ENCODE results near the gene CARHSP1. TPM values are rescaled to one million over a fixed set of nuclear protein-coding genes. Genes with fewer than 3 reads are reported as not detected.
"Not testable (repeated sequence)": the region's sequence is repeated elsewhere in the genome, so short reads cannot be mapped to it uniquely, and the experiment has no call there.

CARHSP1 gene
- total RNA-seq, 1 donor from 2014 or later, result 61.5 TPM

DNA sequence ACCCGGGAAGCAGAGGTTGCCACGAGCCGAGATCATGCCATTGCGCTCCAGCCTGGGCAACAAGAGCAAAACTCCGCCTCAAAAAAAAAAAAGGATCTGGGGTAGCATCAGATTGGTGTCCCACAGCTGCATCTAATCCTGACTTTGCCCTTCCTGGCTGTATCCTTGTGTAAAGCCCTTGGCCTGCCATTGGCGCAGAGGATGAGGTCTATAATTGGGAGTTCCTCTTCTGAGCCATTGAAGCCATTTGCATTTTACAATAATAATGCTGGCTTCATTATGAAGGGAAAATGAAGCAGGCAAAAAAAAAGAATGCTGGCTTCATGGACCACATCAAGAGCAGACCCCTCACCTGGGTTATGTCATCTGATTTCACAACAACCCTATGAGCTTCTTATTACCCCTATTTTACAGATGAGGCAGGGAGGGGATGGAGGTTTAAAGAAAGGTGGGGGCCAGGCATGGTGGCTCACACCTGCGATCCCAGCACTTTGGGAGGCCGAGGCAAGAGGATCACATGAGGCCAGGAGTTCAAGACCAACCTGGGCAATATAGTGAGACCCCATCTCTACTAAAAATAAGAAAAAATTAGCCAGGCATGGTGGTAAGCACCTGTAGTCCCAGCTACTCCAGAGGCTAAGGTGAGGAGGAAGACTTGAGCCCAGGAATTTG lies 12.2 kb upstream of the CARHSP1 start:
- TF ChIP-seq, protein P1, sequence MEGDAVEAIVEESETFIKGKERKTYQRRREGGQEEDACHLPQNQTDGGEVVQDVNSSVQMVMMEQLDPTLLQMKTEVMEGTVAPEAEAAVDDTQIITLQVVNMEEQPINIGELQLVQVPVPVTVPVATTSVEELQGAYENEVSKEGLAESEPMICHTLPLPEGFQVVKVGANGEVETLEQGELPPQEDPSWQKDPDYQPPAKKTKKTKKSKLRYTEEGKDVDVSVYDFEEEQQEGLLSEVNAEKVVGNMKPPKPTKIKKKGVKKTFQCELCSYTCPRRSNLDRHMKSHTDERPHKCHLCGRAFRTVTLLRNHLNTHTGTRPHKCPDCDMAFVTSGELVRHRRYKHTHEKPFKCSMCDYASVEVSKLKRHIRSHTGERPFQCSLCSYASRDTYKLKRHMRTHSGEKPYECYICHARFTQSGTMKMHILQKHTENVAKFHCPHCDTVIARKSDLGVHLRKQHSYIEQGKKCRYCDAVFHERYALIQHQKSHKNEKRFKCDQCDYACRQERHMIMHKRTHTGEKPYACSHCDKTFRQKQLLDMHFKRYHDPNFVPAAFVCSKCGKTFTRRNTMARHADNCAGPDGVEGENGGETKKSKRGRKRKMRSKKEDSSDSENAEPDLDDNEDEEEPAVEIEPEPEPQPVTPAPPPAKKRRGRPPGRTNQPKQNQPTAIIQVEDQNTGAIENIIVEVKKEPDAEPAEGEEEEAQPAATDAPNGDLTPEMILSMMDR (IDR thresholded peaks at IDR 0.05; ENCODE audit: insufficient read depth, low read depth, low read length), result no peak
- TF ChIP-seq EZH2 (IDR thresholded peaks at IDR 0.05; ENCODE audit: insufficient read depth, low read length), result no peak
- H3K79me2 ChIP-seq (ENCODE audit: insufficient read depth, low read length), result no peaks in the 10 kb centered on the region
- no peaks in the 10 kb centered on the region for H3K36me3 ChIP-seq (ENCODE audit: insufficient read depth, low read length)
- no peak overlapping the region for H3K27ac ChIP-seq (ENCODE audit: low read depth, low read length)
- DNase-seq (ENCODE audit: low read depth) (no peak), FAIRE-seq (no peak)
- H3K27ac Mint-ChIP-seq (ENCODE audit: unreplicated experiment), result no peak overlapping the region
- no peaks in the 10 kb centered on the region for H3K27me3 Mint-ChIP-seq (ENCODE audit: low read depth, unreplicated experiment)
- no peak overlapping the region for H3K4me3 Mint-ChIP-seq (ENCODE audit: unreplicated experiment)
- no peaks in the 10 kb centered on the region for H3K9me3 ChIP-seq (ENCODE audit: insufficient read depth, low read depth, low read length)
- peaks cover 31% of the 10 kb centered on the region for H3K4me1 ChIP-seq (ENCODE audit: insufficient read depth, low read length)
- no peak overlapping the region for H2AFZ ChIP-seq (ENCODE audit: low read depth, low read length)
- H3K4me1 Mint-ChIP-seq (ENCODE audit: low read depth, unreplicated experiment), result peaks cover 14% of the 10 kb centered on the region
- H3K4me2 ChIP-seq (ENCODE audit: low read length), result no peak overlapping the region
- no peaks in the 10 kb centered on the region for H3K27me3 ChIP-seq (ENCODE audit: insufficient read depth, low read length)
- H3K9me3 Mint-ChIP-seq (ENCODE audit: unreplicated experiment), result no peaks in the 10 kb centered on the region
- H4K20me1 ChIP-seq (ENCODE audit: insufficient read depth, low read length), result peaks cover 13% of the 10 kb centered on the region
- no peak overlapping the region for H3K4me3 ChIP-seq (ENCODE audit: insufficient read depth, low read depth, low read length)
- no peak overlapping the region for H3K9ac ChIP-seq (ENCODE audit: low read length)
- H3K36me3 Mint-ChIP-seq (ENCODE audit: low read depth, unreplicated experiment), result peaks cover 5% of the 10 kb centered on the region

DNA sequence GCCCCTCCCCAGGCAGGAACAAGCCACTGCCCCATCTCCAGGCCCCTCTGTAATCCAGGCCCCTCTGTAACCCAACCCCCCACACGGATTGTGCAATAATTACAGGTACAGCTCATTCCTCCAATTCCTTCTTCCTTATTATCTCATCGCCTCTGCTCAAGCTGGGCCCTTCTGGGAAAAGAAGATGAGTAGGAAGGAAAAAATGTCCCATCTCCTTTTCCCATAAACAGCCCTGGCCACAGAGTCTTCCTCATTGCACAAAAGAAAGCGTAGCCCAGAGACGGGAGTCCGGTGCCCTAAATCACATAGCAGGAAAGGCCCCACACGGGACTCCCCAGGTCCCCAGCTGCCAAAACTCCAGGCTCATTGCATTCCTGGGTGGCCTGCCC lies 9.7 kb upstream of the CARHSP1 start:
- H3K4me3 Mint-ChIP-seq (ENCODE audit: unreplicated experiment), result peak overlapping the region; percentile 40
- H3K9me3 Mint-ChIP-seq (ENCODE audit: unreplicated experiment), result no peaks in the 10 kb centered on the region
- Histone ChIP-seq H3K9me3 (ENCODE audit: insufficient read depth, low read depth, low read length) (no peaks in the 10 kb centered on the region), H3K4me2 (ENCODE audit: low read length) (peak overlapping the region; percentile 69), H3K36me3 (ENCODE audit: insufficient read depth, low read length) (no peaks in the 10 kb centered on the region), H3K27ac (ENCODE audit: low read depth, low read length) (peak overlapping the region; percentile 52), H3K27me3 (ENCODE audit: insufficient read depth, low read length) (no peaks in the 10 kb centered on the region), H4K20me1 (ENCODE audit: insufficient read depth, low read length) (no peaks in the 10 kb centered on the region), H2AFZ (ENCODE audit: low read depth, low read length) (no peak overlapping the region), H3K4me3 (ENCODE audit: insufficient read depth, low read depth, low read length) (no peak overlapping the region), H3K9ac (ENCODE audit: low read length) (peak overlapping the region; percentile 20), H3K4me1 (ENCODE audit: insufficient read depth, low read length) (peaks cover 11% of the 10 kb centered on the region), H3K79me2 (ENCODE audit: insufficient read depth, low read length) (no peaks in the 10 kb centered on the region)
- no peak for TF ChIP-seq EZH2 (IDR thresholded peaks at IDR 0.05; ENCODE audit: insufficient read depth, low read length)
- TF ChIP-seq, protein P1 (IDR thresholded peaks at IDR 0.05; ENCODE audit: insufficient read depth, low read depth, low read length), result no peak
- H3K36me3 Mint-ChIP-seq (ENCODE audit: low read depth, unreplicated experiment), result no peaks in the 10 kb centered on the region
- FAIRE-seq, result no peak
- peaks cover 7% of the 10 kb centered on the region for H3K4me1 Mint-ChIP-seq (ENCODE audit: low read depth, unreplicated experiment)
- H3K27ac Mint-ChIP-seq (ENCODE audit: unreplicated experiment), result peak overlapping the region; percentile 69
- DNase-seq (ENCODE audit: low read depth), result peak; percentile 65
- H3K27me3 Mint-ChIP-seq (ENCODE audit: low read depth, unreplicated experiment), result no peaks in the 10 kb centered on the region

DNA sequence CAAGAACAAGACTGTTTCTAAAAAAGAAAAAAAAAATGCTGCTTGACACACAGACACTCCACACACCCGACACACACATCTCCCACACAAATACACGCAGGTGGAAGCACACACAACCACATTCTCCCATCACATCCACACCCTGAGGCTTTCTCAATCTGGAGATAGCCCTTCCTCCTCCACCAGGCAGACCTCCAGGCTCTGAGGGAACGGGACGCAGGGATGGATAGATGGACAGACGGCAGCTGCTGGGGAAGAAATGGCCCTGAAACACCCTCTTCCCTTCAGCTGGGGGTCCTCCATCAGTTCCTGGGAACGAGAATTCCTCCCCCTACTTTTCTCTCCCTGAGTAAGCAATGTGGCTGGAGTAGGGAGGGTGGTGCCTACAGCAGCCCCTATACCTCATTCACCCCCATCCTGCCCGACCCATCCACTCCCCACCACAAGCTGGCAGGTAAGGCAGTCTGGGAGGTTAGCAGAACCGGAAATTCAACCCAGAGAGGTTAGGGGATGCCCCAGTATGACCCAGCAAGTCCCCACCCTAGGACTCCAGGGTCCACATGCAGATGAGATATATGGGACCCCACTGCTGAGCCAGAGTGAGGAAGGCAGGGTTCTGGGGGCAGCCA lies 9.2 kb upstream of the CARHSP1 start:
- peak overlapping the region; percentile 69 for H3K27ac Mint-ChIP-seq (ENCODE audit: unreplicated experiment)
- H3K27me3 Mint-ChIP-seq (ENCODE audit: low read depth, unreplicated experiment), result no peaks in the 10 kb centered on the region
- H2AFZ ChIP-seq (ENCODE audit: low read depth, low read length), result no peak overlapping the region
- peaks cover 7% of the 10 kb centered on the region for H3K4me1 Mint-ChIP-seq (ENCODE audit: low read depth, unreplicated experiment)
- H3K79me2 ChIP-seq (ENCODE audit: insufficient read depth, low read length), result no peaks in the 10 kb centered on the region
- H3K9ac ChIP-seq (ENCODE audit: low read length), result peak overlapping the region; percentile 20
- H3K9me3 Mint-ChIP-seq (ENCODE audit: unreplicated experiment), result no peaks in the 10 kb centered on the region
- DNase-seq (ENCODE audit: low read depth) (no peak), FAIRE-seq (no peak)
- no peaks in the 10 kb centered on the region for H3K9me3 ChIP-seq (ENCODE audit: insufficient read depth, low read depth, low read length)
- H3K4me3 ChIP-seq (ENCODE audit: insufficient read depth, low read depth, low read length), result no peak overlapping the region
- no peak overlapping the region for H3K4me3 Mint-ChIP-seq (ENCODE audit: unreplicated experiment)
- H3K36me3 ChIP-seq (ENCODE audit: insufficient read depth, low read length), result no peaks in the 10 kb centered on the region
- H3K4me2 ChIP-seq (ENCODE audit: low read length), result peak overlapping the region; percentile 69
- no peaks in the 10 kb centered on the region for H3K36me3 Mint-ChIP-seq (ENCODE audit: low read depth, unreplicated experiment)
- H4K20me1 ChIP-seq (ENCODE audit: insufficient read depth, low read length), result no peaks in the 10 kb centered on the region
- H3K4me1 ChIP-seq (ENCODE audit: insufficient read depth, low read length), result peaks cover 11% of the 10 kb centered on the region
- peak overlapping the region; percentile 52 for H3K27ac ChIP-seq (ENCODE audit: low read depth, low read length)
- no peaks in the 10 kb centered on the region for H3K27me3 ChIP-seq (ENCODE audit: insufficient read depth, low read length)
- TF ChIP-seq EZH2 (IDR thresholded peaks at IDR 0.05; ENCODE audit: insufficient read depth, low read length), result no peak
- TF ChIP-seq, protein P1 (IDR thresholded peaks at IDR 0.05; ENCODE audit: insufficient read depth, low read depth, low read length), result no peak

DNA sequence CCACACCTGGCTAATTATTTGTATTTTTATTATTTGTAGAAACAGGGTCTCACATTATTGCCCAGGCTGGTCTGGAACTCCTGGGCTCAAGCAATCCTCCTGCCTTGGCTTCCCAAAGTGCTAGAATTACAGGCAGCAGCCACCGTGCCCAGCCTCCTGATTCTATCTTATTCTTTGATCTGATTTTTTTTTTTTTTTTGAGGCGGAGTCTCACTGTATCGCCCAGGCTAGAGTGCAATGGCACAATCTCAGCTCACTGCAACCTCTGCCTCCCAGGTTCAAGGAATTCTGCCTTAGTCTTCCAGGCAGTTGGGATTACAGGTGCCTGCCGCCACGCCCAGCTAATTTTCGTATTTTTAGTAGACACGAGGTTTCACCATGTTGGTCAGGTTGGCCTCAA lies 6.5 kb upstream of the CARHSP1 start:
- H3K4me2 ChIP-seq (ENCODE audit: low read length); H3K27me3 Mint-ChIP-seq (ENCODE audit: low read depth, unreplicated experiment); H3K4me3 ChIP-seq (ENCODE audit: insufficient read depth, low read depth, low read length); H3K9ac ChIP-seq (ENCODE audit: low read length); H3K79me2 ChIP-seq (ENCODE audit: insufficient read depth, low read length); H3K36me3 ChIP-seq (ENCODE audit: insufficient read depth, low read length); H3K9me3 Mint-ChIP-seq (ENCODE audit: unreplicated experiment); H3K27me3 ChIP-seq (ENCODE audit: insufficient read depth, low read length); FAIRE-seq; H3K27ac ChIP-seq (ENCODE audit: low read depth, low read length); H3K4me3 Mint-ChIP-seq (ENCODE audit: unreplicated experiment); H3K36me3 Mint-ChIP-seq (ENCODE audit: low read depth, unreplicated experiment); DNase-seq (ENCODE audit: low read depth); H2AFZ ChIP-seq (ENCODE audit: low read depth, low read length); H4K20me1 ChIP-seq (ENCODE audit: insufficient read depth, low read length); H3K27ac Mint-ChIP-seq (ENCODE audit: unreplicated experiment); H3K9me3 ChIP-seq (ENCODE audit: insufficient read depth, low read depth, low read length): not testable (repeated sequence)
- peaks cover 11% of the 10 kb centered on the region for H3K4me1 Mint-ChIP-seq (ENCODE audit: low read depth, unreplicated experiment)
- H3K4me1 ChIP-seq (ENCODE audit: insufficient read depth, low read length), result peaks cover 19% of the 10 kb centered on the region
